Measurements from ENCODE around the gene KIAA1549.

KIAA1549 gene

DNA sequence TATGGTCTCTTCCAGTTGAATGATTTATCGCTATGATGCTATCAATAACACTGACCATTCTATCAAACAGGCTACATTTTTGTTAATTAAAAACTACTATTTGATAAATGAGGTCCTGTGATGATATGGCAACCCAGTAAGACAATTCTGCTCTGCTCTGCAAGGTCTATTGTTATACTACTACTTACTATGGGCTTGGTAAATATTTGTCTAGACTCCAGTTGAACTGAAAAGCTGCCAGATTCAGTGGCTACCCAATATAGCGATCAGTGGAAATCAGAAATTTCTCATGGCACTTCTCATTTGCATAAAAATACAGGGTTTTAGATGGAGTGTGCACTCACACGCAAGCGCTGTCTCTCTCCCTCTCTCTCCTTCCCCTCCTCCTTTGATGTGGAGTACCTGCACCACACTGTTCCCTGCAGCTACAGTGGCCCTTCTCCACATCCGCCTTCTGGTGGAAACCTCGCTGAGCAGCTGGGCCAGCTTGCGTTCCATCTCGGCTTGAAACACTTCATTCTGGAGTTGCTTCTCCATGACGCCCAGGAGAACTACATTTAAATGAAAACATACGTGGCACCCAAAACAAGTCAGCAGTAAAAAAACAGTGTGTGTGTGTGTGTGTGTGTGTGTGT lies 77.9 kb downstream of the KIAA1549 start:
- no peak for DNase-seq

DNA sequence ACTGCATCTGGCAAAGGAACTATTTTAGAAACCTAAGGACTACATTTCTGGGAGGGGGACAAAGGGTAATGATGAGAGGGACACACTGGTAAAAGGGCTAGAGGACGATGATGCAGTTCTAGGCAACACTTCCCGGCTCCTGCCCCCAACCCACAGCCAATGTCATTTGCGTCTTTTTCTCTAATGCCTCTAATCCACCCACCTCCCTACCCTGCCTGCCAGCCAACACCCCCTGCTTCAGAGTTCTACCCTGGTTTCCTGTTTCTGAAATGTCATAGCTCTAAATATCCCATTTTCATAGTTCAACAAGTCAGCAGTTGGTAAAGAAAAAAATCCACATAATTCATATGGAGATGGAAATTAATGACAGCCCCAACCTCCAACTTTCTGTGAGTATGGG lies 79.0 kb downstream of the KIAA1549 start:
- DNase-seq = no peak

DNA sequence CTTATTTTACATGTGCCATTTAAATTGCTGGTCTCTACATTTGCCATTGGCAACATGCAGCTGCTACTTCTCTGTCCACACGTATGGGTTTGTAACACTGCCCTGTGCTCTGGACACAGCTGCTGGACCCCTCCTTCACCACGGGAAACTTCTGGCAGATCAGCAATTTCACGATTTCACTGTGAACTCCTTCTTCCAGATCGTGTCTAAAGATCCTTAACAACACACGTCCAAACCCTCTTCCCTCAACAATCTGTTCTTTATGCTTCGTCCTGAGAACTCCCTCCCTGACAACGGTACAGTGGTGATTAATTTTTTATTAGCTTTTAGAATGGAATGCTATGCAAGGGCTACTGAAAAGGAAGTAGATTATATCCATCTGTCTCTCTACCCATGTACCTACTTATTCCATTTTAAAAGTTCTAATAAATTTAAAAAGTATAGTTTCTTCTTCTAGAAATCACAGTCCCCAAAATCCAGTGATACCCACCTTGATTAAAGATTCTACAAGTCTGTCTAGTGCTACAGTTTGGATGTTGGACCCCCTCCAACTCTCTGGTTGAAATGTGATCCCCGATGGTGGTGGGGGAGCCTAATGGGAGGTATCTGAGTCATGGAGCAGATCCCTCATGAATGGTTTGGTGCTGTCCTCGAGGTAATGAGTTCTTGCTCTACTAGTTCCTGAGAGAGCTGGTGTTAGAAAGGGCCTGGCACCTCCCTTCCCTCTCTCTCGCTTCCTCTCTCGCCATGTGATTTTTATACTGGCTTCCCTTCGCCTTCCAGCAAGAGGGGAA lies 81.0 kb downstream of the KIAA1549 start:
- DNase-seq = no peak

DNA sequence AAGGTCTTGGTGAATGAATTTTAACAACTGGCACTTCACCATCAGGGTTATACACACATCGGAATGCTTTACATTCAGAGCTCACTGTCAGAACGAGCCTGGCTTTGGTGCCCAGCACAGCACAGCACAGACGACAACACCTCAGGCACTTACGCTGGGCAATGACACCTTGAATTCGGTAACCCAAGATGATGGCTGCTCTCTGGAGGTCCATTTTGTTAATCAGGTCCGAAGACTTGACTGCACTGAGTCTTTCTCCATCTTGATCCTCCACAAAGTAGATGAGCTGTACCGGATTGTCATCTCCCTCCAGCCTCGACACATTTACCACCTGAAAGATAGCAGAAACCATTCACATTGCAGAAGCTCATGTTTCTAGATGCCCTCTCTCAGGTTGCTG lies 82.4 kb downstream of the KIAA1549 start:
- no peak for DNase-seq

DNA sequence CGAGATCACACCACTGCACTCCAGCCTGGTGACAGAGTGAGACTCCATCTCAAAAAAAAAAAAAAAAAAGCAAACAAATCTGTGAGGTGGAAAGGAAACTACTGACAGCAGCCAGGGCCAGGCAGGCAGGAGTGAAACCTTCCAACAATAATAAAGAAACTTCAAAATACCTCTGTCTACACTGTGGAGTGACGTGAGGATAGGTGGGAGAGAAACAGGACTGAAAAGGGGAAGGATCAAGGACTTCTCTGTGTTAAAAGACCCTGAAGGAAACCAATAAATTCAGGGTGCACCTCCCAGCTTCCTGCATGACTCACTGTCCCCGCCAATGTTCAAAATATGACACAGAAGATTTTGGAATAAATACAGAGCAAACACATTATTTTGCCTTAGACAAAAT lies 82.9 kb downstream of the KIAA1549 start:
- DNase-seq = no peak

DNA sequence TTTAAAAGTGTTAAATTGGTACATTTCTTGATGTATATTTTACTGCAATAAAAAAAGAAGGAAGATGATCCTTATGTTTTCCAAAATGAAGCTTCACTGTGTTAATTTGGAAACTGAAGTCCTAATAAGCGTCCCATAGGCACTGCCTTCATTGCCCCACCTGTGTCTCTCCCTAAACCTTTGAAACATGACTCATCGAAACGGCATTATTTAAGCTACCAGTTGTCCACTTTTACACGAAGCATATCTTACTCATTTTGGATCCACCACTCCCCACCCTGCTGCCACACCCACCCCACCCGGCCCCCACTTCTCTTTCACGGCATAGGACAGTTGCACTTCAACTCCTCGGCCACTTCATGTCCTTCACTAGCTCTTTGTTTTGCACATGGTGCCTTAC lies 85.5 kb downstream of the KIAA1549 start:
- no peak for DNase-seq

DNA sequence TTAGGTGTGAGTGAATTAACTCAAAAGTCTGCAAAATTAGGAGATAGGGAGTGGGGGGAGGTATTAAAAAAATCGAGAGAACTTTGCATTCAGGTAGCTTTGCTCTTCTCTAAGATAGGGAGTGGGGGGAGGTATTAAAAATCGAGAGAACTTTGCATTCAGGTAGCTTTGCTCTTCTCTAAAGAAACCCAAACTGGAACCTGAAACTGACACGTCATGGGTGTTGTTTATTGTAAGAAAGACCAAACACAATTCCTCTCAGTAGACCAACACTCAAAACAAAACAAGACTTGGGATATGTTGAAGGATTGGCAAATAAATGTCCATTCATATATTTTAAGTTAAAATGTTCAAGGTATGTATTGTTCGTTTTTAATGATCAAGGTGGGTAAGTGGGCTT lies 87.9 kb downstream of the KIAA1549 start:
- DNase-seq = no peak

DNA sequence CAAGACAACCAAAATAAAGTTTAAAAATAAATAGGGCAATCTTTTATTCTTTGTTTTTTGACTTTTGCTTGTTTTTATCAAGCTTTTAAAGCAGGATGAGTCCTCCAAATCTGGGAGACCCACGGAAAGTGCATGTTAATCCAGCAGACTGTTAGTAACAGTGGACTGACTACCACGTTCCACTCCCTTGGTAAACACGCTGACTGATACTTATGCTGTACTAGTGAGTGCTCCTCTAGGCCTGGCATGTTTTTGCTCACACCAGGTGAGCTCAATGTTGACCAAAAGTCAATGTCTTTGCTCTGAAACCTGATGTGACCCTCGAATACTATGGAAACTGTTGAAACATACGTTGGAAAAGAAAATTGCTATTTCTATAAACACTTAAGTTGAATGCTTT lies 88.4 kb downstream of the KIAA1549 start:
- no peak for DNase-seq

DNA sequence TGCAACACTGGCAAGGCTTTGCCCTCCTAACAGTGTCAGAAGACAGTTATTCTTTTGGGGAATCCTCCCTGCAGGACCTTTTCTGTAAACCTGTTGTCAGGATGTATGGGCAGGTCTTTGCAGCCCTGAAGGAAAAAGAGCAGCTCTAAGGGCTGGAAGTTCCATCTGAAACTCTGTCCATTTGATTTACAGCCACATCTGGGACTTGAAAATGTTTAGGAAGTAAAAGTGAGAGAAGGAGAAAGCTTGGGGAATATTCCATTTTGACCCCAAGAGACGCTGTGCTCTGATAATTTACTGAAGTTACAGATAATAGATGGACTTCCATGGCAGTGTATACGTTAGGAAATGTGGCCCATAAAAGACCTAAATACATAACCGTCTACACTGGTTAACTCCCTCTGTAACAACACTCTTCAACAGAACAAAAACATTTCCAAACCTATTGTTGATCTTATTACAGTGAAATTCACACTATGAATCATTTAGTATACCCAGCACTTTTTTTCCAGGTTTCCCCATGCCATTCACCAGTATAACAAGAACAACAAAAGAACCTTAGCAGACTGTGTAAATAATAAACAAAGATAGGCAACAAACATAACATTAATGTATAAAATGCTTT lies 89.1 kb downstream of the KIAA1549 start:
- DNase-seq = no peak

DNA sequence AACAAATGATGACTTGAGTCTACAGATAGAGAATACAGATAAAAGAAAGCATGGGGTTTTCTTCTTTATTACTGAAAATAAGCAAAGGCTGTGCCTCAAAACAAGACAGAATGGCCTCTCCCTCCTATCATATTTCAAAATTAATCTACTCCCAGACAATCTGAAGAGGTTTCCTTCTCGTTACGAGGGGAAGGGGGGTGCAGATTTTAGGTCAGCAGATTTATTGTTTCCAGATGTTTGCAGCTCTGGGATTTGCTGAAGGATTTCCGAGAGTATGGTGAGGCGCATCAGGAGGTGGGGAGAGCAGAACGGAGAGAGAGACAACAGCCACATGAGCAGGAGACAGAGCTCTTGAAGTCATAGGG lies 89.8 kb downstream of the KIAA1549 start:
- no peak for DNase-seq

DNA sequence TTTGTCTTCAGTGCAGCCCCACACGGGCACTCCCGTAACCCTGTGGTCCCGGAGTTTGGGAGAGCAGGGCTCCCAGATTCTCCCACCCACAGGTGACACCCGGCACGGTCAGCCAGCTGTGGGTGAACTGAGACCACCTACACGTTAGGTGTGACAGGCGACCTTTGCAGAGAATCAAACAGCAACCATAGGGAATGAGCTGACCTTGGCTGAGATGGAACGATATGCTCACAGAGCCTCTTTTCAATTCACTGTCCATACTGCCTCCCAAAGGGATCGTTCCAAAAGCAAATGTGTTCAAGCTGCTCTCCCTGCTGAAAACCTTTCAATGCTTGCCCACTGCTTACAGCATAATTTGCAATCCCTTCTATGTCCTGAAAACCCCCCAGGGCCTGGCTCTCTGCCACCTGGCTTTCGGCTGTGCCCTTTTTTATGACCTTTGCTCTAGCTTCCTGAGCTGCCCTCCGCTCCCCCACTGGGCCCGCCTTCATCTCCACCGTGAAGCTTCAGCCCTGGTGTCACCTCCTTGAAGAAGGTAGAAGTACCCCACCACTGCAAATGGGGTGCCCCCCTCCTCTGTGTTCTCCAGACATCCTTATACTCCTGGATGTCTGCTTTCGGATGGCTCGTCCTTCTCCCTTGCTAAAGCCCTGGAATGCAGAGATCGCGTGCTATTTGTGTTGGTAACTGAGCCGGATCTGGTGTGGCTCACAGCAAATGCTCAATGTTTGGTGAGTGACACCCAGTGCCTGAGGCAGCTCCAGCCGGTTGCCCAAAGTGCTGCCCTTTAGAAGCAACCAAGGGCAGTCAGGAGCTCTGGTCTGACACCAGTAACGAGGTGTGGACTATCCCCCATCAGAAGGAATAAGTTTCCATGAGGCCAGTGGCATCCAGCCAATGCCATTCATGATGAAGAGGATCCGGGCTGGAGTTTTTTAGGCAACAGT lies 90.4 kb downstream of the KIAA1549 start:
- DNase-seq = no peak

DNA sequence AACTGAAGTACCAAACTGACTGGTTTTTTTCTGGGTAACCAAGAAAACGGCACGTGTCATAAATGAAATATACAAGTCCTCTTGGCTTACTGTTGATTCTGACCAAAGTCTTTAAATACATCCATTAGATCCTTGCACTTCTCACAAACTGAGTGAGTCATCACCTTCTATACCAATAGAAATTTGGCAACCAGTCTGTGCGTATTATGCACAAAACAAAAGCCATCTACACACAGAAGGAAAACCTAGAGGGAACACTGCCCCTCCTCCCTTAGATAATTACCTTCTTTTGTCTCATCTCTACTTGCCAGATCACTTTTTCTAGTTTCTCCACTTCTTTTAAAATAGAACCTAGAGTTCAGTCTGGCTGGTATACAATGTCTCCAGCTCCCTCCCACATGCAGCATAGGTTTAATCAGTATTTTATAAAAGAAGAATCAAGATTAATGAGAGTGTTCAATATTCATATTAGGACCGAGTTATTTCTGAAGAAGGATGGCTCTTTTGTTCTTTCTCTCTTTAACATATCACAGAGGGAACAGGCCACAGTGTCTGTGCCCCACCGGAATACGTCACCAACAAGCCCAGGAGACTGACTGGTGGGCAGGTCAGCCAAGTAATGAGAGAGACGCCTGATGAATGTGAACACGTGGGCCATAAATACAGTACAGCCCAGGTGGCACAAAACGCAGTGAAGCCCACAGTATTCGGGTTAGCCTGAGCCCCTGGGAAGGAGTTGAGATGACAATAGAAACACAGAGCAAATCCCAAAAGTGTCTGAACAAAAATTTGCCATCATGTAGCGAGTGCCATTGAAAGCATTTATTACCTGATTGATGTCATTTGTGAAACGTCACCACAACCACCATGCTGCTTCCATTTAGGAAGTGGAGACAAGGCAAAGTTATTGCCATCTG lies 91.3 kb downstream of the KIAA1549 start:
- no peak for DNase-seq

DNA sequence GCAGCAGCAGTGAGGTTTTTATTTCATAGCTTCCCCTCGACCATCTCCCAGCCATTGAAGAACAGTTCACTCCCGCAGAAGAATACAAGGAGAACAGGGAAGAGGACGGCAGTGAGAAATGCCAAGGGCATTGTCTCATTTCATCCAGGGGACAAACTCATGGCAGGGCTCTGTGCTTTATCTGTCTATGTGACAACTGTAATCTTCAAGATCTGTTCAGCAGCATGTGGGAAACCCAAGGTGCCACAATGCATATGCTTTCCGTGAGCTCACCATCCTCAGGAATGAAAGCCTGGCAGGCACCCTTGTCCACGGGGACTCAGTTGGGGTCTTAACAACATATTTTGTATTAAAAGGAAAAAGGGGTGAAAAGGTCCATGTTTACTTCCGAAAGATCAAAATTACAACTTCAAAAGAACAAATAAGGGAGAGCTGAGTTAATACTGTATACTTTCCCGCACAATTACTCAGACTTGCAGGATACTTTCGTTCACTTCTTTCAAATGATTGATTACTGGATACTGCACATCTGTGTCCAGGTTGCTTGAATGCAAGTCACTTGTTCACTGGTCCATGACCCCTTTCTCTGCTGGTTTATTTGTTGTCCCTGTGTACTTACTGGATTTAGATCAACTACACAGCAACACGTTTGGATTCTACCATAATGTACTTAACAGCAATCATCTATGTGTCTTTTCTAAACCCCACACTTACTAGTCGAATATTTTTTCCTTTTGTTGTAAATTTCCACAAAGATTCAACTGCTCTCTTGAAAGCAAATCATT lies 93.1 kb downstream of the KIAA1549 start:
- DNase-seq = no peak

DNA sequence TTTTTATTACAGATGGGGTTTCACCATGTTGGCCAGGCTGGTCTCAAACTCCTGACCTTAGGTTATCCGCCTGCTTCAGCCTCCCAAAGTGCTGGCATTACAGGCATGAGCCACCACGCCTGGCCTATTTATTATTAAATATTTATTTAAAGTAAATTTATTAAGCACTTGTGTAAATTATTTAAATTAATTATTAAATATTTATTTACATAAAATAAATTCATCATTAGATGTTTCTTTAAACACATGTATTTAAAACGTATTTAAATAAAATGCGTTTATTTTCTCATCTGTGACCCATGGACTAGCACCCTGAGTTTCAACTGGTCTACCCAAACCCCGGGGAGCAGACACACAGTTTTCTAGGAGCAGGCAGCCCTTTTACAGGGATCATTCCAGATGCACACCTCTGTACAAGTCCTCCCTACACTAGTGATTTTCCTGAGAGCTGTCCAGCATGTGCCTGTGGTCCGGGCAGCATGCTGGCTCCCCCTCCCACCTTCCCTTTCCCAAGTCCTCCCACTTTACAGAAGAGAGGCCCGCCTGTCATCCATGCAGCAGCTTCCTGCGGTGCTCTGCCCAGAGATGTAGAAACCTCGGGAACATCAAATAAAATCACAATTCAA lies 94.0 kb downstream of the KIAA1549 start:
- no peak for DNase-seq

DNA sequence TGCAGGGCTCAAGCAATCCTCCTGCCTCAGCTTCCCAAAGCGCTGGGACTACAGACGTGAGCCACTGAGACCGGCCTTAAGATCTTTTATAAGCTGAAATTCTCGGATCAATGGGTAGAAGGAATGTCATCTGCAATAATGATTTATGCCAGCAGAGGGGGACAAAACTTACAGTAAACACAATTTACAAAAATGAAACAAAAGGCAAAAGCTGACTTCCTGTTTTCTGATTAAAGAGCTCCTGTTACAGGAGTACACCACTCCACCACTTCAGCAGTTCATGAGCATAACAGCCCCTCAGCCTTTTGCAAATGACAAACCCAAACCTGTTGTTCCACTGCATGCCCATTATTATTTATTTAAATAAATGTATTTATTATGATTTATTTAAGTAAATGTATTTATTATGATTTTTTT lies 94.7 kb downstream of the KIAA1549 start:
- DNase-seq = peak; percentile 89

DNA sequence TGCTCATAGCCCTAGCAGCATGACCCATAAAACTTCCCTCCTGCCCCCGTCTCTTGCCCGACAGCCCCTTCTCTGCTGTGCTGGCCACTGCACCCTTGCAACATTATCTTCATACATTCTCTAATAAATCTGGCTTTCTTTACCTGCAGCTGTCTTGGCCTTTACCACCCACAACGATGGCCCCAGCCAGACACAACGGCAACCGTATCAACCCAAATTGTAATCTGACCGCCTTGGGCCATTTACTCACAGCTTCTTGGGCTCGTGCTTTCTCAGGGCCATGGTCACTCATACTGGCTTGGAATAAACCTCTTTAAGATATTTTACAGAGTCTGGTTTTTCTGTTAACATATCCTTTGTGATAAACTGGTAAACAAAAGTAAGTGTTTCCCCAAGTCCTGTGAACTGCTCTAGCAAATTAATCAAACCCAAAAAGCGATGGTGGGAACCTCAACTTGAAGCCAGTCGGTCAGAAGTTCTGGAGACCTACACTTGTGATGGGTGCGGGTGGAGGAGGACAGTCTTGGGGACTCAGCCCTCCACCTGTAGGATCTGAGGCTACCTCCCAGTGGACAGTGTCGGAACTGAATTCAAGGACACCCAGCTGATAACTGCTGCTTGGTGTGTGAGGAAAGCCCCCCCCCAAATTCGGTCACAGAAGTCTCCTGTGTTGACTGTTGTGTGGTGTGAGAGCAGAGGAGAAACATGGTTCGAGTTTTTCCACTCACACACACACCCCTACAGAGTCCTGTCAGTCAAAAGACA lies 95.6 kb downstream of the KIAA1549 start:
- DNase-seq = no peak

DNA sequence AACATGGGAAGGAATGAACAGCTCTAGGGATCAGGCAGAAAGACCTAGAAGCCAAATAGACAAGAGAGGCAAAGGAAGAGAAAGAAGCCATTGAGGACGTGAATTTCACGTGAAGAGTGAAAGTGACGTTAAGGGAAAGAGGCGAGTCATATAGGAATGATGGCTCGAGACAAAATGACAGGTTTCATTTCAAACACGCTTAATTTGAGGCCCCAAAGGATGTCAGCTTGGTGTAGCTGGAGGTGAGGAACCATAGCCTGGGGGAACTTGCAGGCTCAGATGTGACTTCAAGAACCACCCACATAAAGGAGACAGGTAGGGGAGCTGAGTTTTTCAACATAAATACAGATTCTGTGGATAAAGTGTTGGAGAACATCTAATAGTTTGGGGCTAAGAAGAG lies 98.9 kb downstream of the KIAA1549 start:
- no peak for DNase-seq

DNA sequence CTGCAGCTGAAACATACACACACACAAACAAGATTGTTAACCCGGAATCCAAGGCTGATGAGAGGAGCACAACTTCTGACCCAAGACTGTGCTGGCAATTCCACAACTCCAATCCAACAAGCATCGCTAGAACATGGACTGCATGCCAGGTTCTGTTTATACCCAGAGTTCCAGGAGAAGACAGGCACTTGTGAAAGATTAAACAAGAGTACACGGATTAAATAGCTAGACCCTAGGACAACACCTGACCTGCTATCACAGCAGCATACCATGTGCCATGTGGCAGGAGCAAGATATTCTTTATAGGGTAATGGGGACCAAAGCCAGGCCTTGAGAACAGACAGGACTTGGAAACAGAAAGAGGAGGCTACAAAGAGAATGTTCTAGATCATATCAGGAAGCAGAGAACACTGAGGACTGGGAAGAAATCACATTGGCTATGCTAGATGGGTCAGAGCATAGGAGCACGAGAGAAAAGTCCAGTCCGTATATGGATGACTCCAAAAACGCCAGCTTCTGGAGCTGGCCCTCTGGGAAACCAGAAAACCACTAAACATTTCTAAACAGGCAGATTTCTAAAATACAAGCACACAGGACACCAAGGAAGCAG lies 99.5 kb downstream of the KIAA1549 start:
- DNase-seq = no peak

DNA sequence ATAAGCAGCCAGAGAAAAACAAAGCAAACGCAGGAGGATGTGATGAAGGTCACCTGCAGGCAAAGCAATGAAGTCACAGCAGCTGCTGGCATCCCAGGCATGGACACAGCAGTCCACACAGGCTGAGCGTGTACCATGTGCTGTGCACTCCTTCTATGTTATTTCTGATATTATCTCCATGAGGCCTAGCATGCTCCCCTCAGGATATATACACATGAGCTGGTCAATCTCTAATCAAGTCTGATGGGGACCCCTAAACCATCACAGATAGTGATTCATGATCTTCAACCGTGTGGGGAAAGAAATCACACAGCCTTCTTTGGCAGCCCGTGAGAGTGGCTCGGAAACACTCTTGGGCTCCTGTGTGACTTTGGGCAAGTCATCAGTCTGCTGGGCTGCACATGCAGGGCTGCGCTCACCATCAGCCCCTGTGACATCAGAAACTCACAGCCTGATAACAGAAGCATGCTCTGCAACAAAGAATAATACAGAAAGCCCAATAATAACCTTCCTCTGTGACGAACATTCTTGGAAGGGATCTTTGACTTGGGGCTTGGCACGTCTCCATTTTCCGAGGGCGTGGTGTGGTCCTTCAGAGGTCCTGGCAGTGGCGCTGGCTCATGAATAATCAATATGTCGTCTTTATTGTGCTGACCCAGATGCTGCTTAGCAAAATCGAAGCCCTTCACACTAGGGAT lies 100.2 kb downstream of the KIAA1549 start:
- DNase-seq = peak; percentile 21
